ENCODE results near the gene F13A1.

GRCh38 chr6:6105472-6106036 lies 214.9 kb downstream of the F13A1 start:
- no peak for TF ChIP-seq EZH2 (IDR thresholded peaks at IDR 0.05)
- TF ChIP-seq POLR2AphosphoS5 (IDR thresholded peaks at IDR 0.05; ENCODE audit: borderline replicate concordance, low read depth, low read length): no peak
- TF ChIP-seq FOXP2 (optimal IDR thresholded peaks at IDR 0.05; ENCODE audit: control extremely low read depth, extremely low read length, insufficient read depth): no peak
